ENCODE data around the gene ZNF385C. TPM values are rescaled to one million over a fixed set of nuclear protein-coding genes. Genes with fewer than 3 reads are reported as not detected.
A peak's percentile ranks its signal among the peaks of the same experiment; 100 is the strongest.

Gene ZNF385C
- total RNA-seq, 2 donors from 2014 or later: 1.4 to 2.1 TPM

GRCh38 chr17:42107124-42107523, 8.9 kb upstream of the ZNF385C start:
- 63 to 74% methylated on average over 3 to 6 of the region's 6 CpGs for WGBS, 2 experiments (ENCODE audit: insufficient coverage in 1 of 2, insufficient read length in 1 of 2)
- H3K27ac Mint-ChIP-seq: no peak overlapping the region
- H3K9me3 Mint-ChIP-seq: no peaks in the 10 kb centered on the region
- no peak for DNase-seq
- H3K27ac ChIP-seq (ENCODE audit: low read depth, low read length): no peak overlapping the region
- H3K27me3 Mint-ChIP-seq (ENCODE audit: insufficient read depth): peaks cover 22% of the 10 kb centered on the region
- H3K4me1 ChIP-seq (ENCODE audit: control insufficient read depth, insufficient read depth, low read length): no peaks in the 10 kb centered on the region
- H3K36me3 Mint-ChIP-seq (ENCODE audit: low read depth): no peaks in the 10 kb centered on the region
- no peaks in the 10 kb centered on the region for H3K4me1 Mint-ChIP-seq
- H3K4me3 ChIP-seq (ENCODE audit: low read length): peak overlapping the region; percentile 67
- no peaks in the 10 kb centered on the region for H3K9me3 ChIP-seq (ENCODE audit: control insufficient read depth, low read length)
- H3K36me3 ChIP-seq (ENCODE audit: control insufficient read depth, insufficient read depth, low read length): no peaks in the 10 kb centered on the region
- no peak overlapping the region for H3K9ac ChIP-seq (ENCODE audit: extremely low read depth, low read length, poor library complexity, severe bottlenecking)
- peak overlapping the region; percentile 53 for H3K4me3 Mint-ChIP-seq
- no peak for TF ChIP-seq CTCF (conservative IDR thresholded peaks at IDR 0.05)
- peaks cover 15% of the 10 kb centered on the region for H3K27me3 ChIP-seq (ENCODE audit: control insufficient read depth, insufficient read depth, low read length, poor library complexity, severe bottlenecking)

GRCh38 chr17:42106009-42106408, 7.7 kb upstream of the ZNF385C start:
- Mint-ChIP-seq H3K27ac (no peak overlapping the region), H3K27me3 (ENCODE audit: insufficient read depth) (peaks cover 24% of the 10 kb centered on the region), H3K4me3 (no peak overlapping the region), H3K9me3 (no peaks in the 10 kb centered on the region), H3K36me3 (ENCODE audit: low read depth) (no peaks in the 10 kb centered on the region), H3K4me1 (no peaks in the 10 kb centered on the region)
- 86 to 90% methylated on average over 1 of the region's 2 CpGs for WGBS, 2 experiments (ENCODE audit: insufficient coverage in 1 of 2, insufficient read length in 1 of 2)
- H3K4me3 ChIP-seq (ENCODE audit: low read length): no peak overlapping the region
- no peak overlapping the region for H3K27ac ChIP-seq (ENCODE audit: low read depth, low read length)
- H3K9me3 ChIP-seq (ENCODE audit: control insufficient read depth, low read length): no peaks in the 10 kb centered on the region
- H3K4me1 ChIP-seq (ENCODE audit: control insufficient read depth, insufficient read depth, low read length): no peaks in the 10 kb centered on the region
- H3K36me3 ChIP-seq (ENCODE audit: control insufficient read depth, insufficient read depth, low read length): no peaks in the 10 kb centered on the region
- H3K9ac ChIP-seq (ENCODE audit: extremely low read depth, low read length, poor library complexity, severe bottlenecking): no peak overlapping the region
- H3K27me3 ChIP-seq (ENCODE audit: control insufficient read depth, insufficient read depth, low read length, poor library complexity, severe bottlenecking): peaks cover 19% of the 10 kb centered on the region
- no peak for DNase-seq
- TF ChIP-seq CTCF (conservative IDR thresholded peaks at IDR 0.05): no peak

GRCh38 chr17:42104264-42104663, 6.0 kb upstream of the ZNF385C start:
- Histone ChIP-seq H3K9me3 (ENCODE audit: control insufficient read depth, low read length) (no peaks in the 10 kb centered on the region), H3K4me1 (ENCODE audit: control insufficient read depth, insufficient read depth, low read length) (no peaks in the 10 kb centered on the region), H3K4me3 (ENCODE audit: low read length) (no peak overlapping the region), H3K27me3 (ENCODE audit: control insufficient read depth, insufficient read depth, low read length, poor library complexity, severe bottlenecking) (peaks cover 21% of the 10 kb centered on the region), H3K9ac (ENCODE audit: extremely low read depth, low read length, poor library complexity, severe bottlenecking) (no peak overlapping the region), H3K27ac (ENCODE audit: low read depth, low read length) (no peak overlapping the region), H3K36me3 (ENCODE audit: control insufficient read depth, insufficient read depth, low read length) (no peaks in the 10 kb centered on the region)
- Mint-ChIP-seq H3K4me3 (no peak overlapping the region), H3K4me1 (no peaks in the 10 kb centered on the region), H3K9me3 (no peaks in the 10 kb centered on the region), H3K27ac (no peak overlapping the region), H3K36me3 (ENCODE audit: low read depth) (no peaks in the 10 kb centered on the region), H3K27me3 (ENCODE audit: insufficient read depth) (peaks cover 27% of the 10 kb centered on the region)
- TF ChIP-seq CTCF (conservative IDR thresholded peaks at IDR 0.05): no peak
- WGBS, 2 experiments (ENCODE audit: insufficient coverage in 1 of 2, insufficient read length in 1 of 2): 67 to 93% methylated on average over 1 to 3 of the region's 3 CpGs
- DNase-seq: no peak

Measured in endodermal cell (in vitro differentiated cells).